Adrenal gland (tissue), 12 donors: ENCODE results near the gene LDB2. TPM values are rescaled to one million over a fixed set of nuclear protein-coding genes. Genes with fewer than 3 reads are reported as not detected.
A peak's percentile ranks its signal among the peaks of the same experiment; 100 is the strongest.

Experiments used
- DNase-seq, 7 donors: peaks; one replicate each; pipeline ENCODE4 v3.0.0-alpha.2; 2019 to 2020
- H3K27ac ChIP-seq, 5 donors: fragments of 200-600 bp; sonication (generic) in 4 of 5; 1 replicate in 3 of 5; 2 replicates in 2 of 5; pipeline versions ENCODE4 v1.5.1 to v1.8.0; 2016 to 2020; ENCODE audit warnings: mild to moderate bottlenecking in 1 of 5
- H3K27me3 ChIP-seq: fragments of 200-600 bp; 2 replicates; pipeline ENCODE4 v1.8.0; 2021
- H3K36me3 ChIP-seq, 2 donors: fragments of 200-600 bp; replicated peaks in 1 of 2; 1 replicate in 1 of 2; 2 replicates in 1 of 2; pipeline versions ENCODE4 v1.5.1 to v1.8.0; 2018 to 2022
- H3K4me1 ChIP-seq, 2 donors: fragments of 200-600 bp; replicated peaks in 1 of 2; 1 replicate in 1 of 2; 2 replicates in 1 of 2; pipeline versions ENCODE4 v1.5.1 to v1.8.0; 2018 to 2021
- H3K4me3 ChIP-seq, 4 donors: fragments of 200-600 bp; sonication (generic) in 3 of 4; one replicate each; pipeline ENCODE4 v1.5.1; 2016 to 2018
- H3K9me3 ChIP-seq, 3 donors: fragments of 200-600 bp; sonication (generic) in 1 of 3; replicated peaks in 1 of 3; 1 replicate in 2 of 3; 2 replicates in 1 of 3; pipeline versions ENCODE4 v1.5.1 to v1.8.0; 2016 to 2021
- CTCF ChIP-seq, 6 experiments: fragments of 450-650 bp in 4 of 6; fragments of 200-600 bp in 2 of 6; sonication (generic) in 1 of 6; IDR thresholded peaks; 1 replicate in 5 of 6; 2 replicates in 1 of 6; pipeline versions ENCODE4 v1.5.1 to v1.8.0; 2016 to 2021; ENCODE audit warnings: antibody characterized with exemption in 6 of 6, mild to moderate bottlenecking in 2 of 6, moderate library complexity in 1 of 6
- POLR2A ChIP-seq, 2 donors: fragments of 450-650 bp; IDR thresholded peaks; one replicate each; pipeline ENCODE4 v1.6.1; 2017; ENCODE audit warnings: antibody characterized with exemption in 2 of 2, mild to moderate bottlenecking in 2 of 2, moderate library complexity in 1 of 2
- WGBS, 4 donors: extraction: QIAGEN DNeasy Blood & Tissue Kit in 2 of 4; methylation state at CpG; one replicate each; pipeline versions ENCODE4 v1.1.5 to v1.1.7; 2013 to 2017; 5-methylcytosine and 5-hydroxymethylcytosine counted together
- intact Hi-C, 2 donors: fragments of 100-400 bp; cut with DNase I; formaldehyde crosslinking; loops; one replicate each; pipeline versions ENCODE4 v1.14.1 to v1.15.0; 2022 to 2023
- polyA plus RNA-seq, 3 donors: library from polyadenylated mRNA; stranded (reverse); fragments of 200-250 nt in 2 of 3; fragments of 350-450 nt in 1 of 3; fragmentation: Illumina TruSeq in 1 of 3; extraction: RNeasy Lipid Tissue Mini Kit (QIAGEN cat#74804) in 1 of 3; gene quantifications; one replicate each; pipeline ENCODE4 v1.2.3, GENCODE V29; 2013 to 2014
- total RNA-seq, 9 donors: library from RNA; depleted of rRNA in 4 of 9; stranded (reverse); fragments of >200 nt in 4 of 9; fragments of 120-200 nt in 1 of 9; fragmentation: NEBNext Ultra II Directional in 1 of 9; extraction: Animal tissue kit (Norgen Biotek cat#: 25700) in 1 of 9; gene quantifications; one replicate each; pipeline versions ENCODE4 v1.1.0 to v1.2.4, GENCODE V29; 2013 to 2023
- donor health status: healthy with polysubstance abuse.
- donor health status: Bipolar disorder and iron deficiency.
- donor health status: DM: yes; HTN: yes; CAD: no.
- donor health status: DM: no; HTN: no; CAD: no.
- donor health status: DM: no; HTN: no; CAD: no.
- donor health status: DM: yes; HTN: yes; CAD: no.

LDB2 gene
- total and polyA plus RNA-seq, 12 donors, result 17.1 to 51.1 (median 27.0) TPM

GRCh38 chr4:16857425-16857824 lies 41.0 kb downstream of the LDB2 start:
- H3K27ac ChIP-seq, result peak overlapping the region in 1 of 5 donors; percentile 41
- no peak for TF ChIP-seq POLR2A (IDR thresholded peaks at IDR 0.05)
- TF ChIP-seq CTCF (IDR thresholded peaks at IDR 0.05), result no peak
- H3K4me3 ChIP-seq, result no peak overlapping the region
- intact Hi-C loops, result no loop called here
- DNase-seq, result no peak
- no peaks in the 10 kb centered on the region for H3K4me1 ChIP-seq
- no peaks in the 10 kb centered on the region for H3K9me3 ChIP-seq
- H3K36me3 ChIP-seq, result no peaks in the 10 kb centered on the region
- H3K27me3 ChIP-seq, result no peaks in the 10 kb centered on the region
- 72 to 84% (median 78%) methylated on average over 5 of the region's 5 CpGs for WGBS, 4 donors

- WGBS, 4 donors, result 90 to 98% (median 92%) methylated on average over 2 of the region's 2 CpGs
- H3K36me3 ChIP-seq, result no peaks in the 10 kb centered on the region
- intact Hi-C loops, result no loop called here
These were observed 44.8 kb downstream of the LDB2 start for GRCh38 chr4:16853640-16854039.

GRCh38 chr4:16852644-16853043 lies 45.8 kb downstream of the LDB2 start:
- Histone ChIP-seq H3K4me1 (no peaks in the 10 kb centered on the region), H3K9me3 (no peaks in the 10 kb centered on the region), H3K36me3 (no peaks in the 10 kb centered on the region), H3K4me3 (no peak overlapping the region), H3K27me3 (no peaks in the 10 kb centered on the region), H3K27ac (no peak overlapping the region)
- TF ChIP-seq POLR2A (IDR thresholded peaks at IDR 0.05), result no peak
- TF ChIP-seq CTCF (IDR thresholded peaks at IDR 0.05), result no peak
- DNase-seq, result no peak
- intact Hi-C loops, result no loop called here

More at GRCh38 chr4:16853640-16854039, 44.8 kb downstream of the LDB2 start:
- Histone ChIP-seq H3K4me1 (no peaks in the 10 kb centered on the region), H3K9me3 (no peaks in the 10 kb centered on the region), H3K4me3 (no peak overlapping the region), H3K27ac (no peak overlapping the region), H3K27me3 (no peaks in the 10 kb centered on the region)
- DNase-seq, result no peak
- TF ChIP-seq POLR2A (IDR thresholded peaks at IDR 0.05), result no peak
- TF ChIP-seq CTCF (IDR thresholded peaks at IDR 0.05), result no peak

- TF ChIP-seq CTCF (IDR thresholded peaks at IDR 0.05), result no peak
- no peak for TF ChIP-seq POLR2A (IDR thresholded peaks at IDR 0.05)
- H3K9me3 ChIP-seq, result no peaks in the 10 kb centered on the region
- H3K27me3 ChIP-seq, result no peaks in the 10 kb centered on the region
- intact Hi-C loops, result no loop called here
- H3K27ac ChIP-seq, result no peak overlapping the region
- 55 to 73% (median 67%) methylated on average over 2 of the region's 2 CpGs for WGBS, 4 donors
- no peak overlapping the region for H3K4me3 ChIP-seq
- no peak for DNase-seq
- no peaks in the 10 kb centered on the region for H3K4me1 ChIP-seq
- no peaks in the 10 kb centered on the region for H3K36me3 ChIP-seq
These were observed 46.2 kb downstream of the LDB2 start for GRCh38 chr4:16852228-16852627.
